H1 (cell line): ENCODE data around the gene CCDC107.

Experiments used
- CTCF ChIP-seq, 3 experiments: IDR thresholded peaks; 1 replicate in 2 of 3; 2 replicates in 1 of 3; pipeline versions ENCODE4 v1.5.1 to v1.6.1; 2011; ENCODE audit warnings: low read length in 3 of 3, mild to moderate bottlenecking in 3 of 3, inconsistent platforms in 2 of 3, low read depth in 1 of 3, moderate library complexity in 1 of 3; ENCODE audit not compliant: insufficient read depth in 1 of 3; ENCODE audit errors: control extremely low read depth in 1 of 3
- EZH2 ChIP-seq: fragments of 200-600 bp; sonication (generic); IDR thresholded peaks from 2 replicates; pipeline ENCODE4 v1.7.1; 2012; ENCODE audit warnings: low read depth, mild to moderate bottlenecking, moderate library complexity, low read length, inconsistent platforms; ENCODE audit not compliant: severe bottlenecking
- POLR2A ChIP-seq, 2 experiments: IDR thresholded peaks; 1 replicate in 1 of 2; 2 replicates in 1 of 2; pipeline ENCODE4 v1.6.1; 2011; ENCODE audit warnings: low read depth in 2 of 2, low read length in 2 of 2, mild to moderate bottlenecking in 2 of 2; ENCODE audit errors: control extremely low read depth in 1 of 2

DNA sequence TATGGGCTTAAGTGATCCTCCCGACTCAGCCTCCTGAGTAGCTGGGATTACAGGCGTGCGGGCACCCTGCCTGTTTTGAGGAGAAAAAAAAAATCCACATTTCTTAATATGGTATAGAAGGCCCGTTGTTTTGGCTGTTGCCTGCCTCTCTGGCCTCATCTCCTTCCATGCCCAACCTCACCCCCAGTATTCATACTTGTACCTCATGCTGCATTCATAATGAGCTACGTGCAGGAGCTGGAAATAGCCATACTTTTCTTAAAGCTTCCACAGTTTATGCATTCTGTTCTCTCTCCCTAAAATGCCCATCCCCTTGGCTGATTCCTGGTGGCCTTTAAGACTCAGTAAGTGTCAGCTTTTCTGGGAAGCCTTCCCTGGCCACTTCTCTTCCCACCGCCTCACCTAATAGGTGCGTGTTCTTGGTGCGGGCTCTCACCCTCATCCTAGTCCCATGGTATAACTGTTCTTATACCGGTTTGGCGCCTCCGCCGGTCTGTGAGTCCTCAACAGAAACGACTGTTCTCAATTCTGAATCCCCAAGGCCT, 33.7 kb downstream of the CCDC107 start:
- TF ChIP-seq CTCF (IDR thresholded peaks at IDR 0.05; ENCODE audit: control extremely low read depth in 1 of 3, insufficient read depth in 1 of 3, low read depth in 1 of 3, low read length in 3 of 3) (peak in 1 of 3 experiments; percentile 13; a peak in 1 of 4 replicates), EZH2 (no peak), POLR2A (IDR thresholded peaks at IDR 0.05; ENCODE audit: control extremely low read depth in 1 of 2, low read depth in 2 of 2, low read length in 2 of 2) (no peak; a peak in 1 of 3 replicates)
